BE2C (cell line): ENCODE results near the gene PWWP2A.

Source experiments
- DNase-seq: peaks from one replicate; pipeline ENCODE4 v3.0.0-alpha.2; 2020
- H3K27me3 ChIP-seq: fragments of 250-450 bp; sonication (Bioruptor Pico); 2 replicates; pipeline ENCODE4 v1.5.1; 2020; ENCODE audit warnings: mild to moderate bottlenecking
- H3K36me3 ChIP-seq: fragments of 250-450 bp; sonication (Bioruptor Pico); 2 replicates; pipeline ENCODE4 v1.5.1; 2020; ENCODE audit warnings: mild to moderate bottlenecking
- H3K4me1 ChIP-seq: fragments of 250-450 bp; sonication (Bioruptor Pico); 2 replicates; pipeline ENCODE4 v1.5.1; 2020
- H3K4me3 ChIP-seq: 2 replicates; pipeline ENCODE4 v1.5.1; 2011; ENCODE audit warnings: low read depth, low read length
- H3K9me3 ChIP-seq: fragments of 250-450 bp; sonication (Bioruptor Pico); 2 replicates; pipeline ENCODE4 v1.5.1; 2020
- CTCF ChIP-seq: IDR thresholded peaks from 2 replicates; pipeline ENCODE4 v1.5.1; 2012; ENCODE audit warnings: mild to moderate bottlenecking, low read depth, low read length

PWWP2A gene

GRCh38 chr5:160133071-160133917, 14.0 kb upstream of the PWWP2A start:
- no peak for DNase-seq
- TF ChIP-seq CTCF = no peak
- no peaks in the 10 kb centered on the region for H3K4me1 ChIP-seq
- H3K9me3 ChIP-seq = no peaks in the 10 kb centered on the region
- H3K36me3 ChIP-seq = no peaks in the 10 kb centered on the region
- H3K4me3 ChIP-seq = no peak overlapping the region
- no peaks in the 10 kb centered on the region for H3K27me3 ChIP-seq

GRCh38 chr5:160129841-160130240, 10.6 kb upstream of the PWWP2A start:
- H3K4me3 ChIP-seq = no peak overlapping the region
- no peaks in the 10 kb centered on the region for H3K4me1 ChIP-seq
- no peak for DNase-seq
- H3K9me3 ChIP-seq = no peaks in the 10 kb centered on the region
- TF ChIP-seq CTCF = no peak
- H3K36me3 ChIP-seq = no peaks in the 10 kb centered on the region
- H3K27me3 ChIP-seq = no peaks in the 10 kb centered on the region

GRCh38 chr5:160128632-160129031, 9.4 kb upstream of the PWWP2A start:
- Histone ChIP-seq H3K36me3 (no peaks in the 10 kb centered on the region), H3K27me3 (no peaks in the 10 kb centered on the region), H3K4me1 (no peaks in the 10 kb centered on the region), H3K4me3 (no peak overlapping the region), H3K9me3 (no peaks in the 10 kb centered on the region)
- DNase-seq = no peak
- TF ChIP-seq CTCF = no peak

- DNase-seq = no peak
- Histone ChIP-seq H3K4me1 (no peaks in the 10 kb centered on the region), H3K36me3 (peaks cover 24% of the 10 kb centered on the region), H3K9me3 (no peaks in the 10 kb centered on the region), H3K27me3 (no peaks in the 10 kb centered on the region), H3K4me3 (peak overlapping the region; percentile 45)
- peak; percentile 5; the same call in 1 of the 2 replicates for TF ChIP-seq CTCF
Measured at GRCh38 chr5:160119905-160120266, 636 bp upstream of the PWWP2A start.

GRCh38 chr5:160118349-160119141, 705 bp downstream of the PWWP2A start:
- Histone ChIP-seq H3K4me1 (no peaks in the 10 kb centered on the region), H3K36me3 (peaks cover 34% of the 10 kb centered on the region), H3K4me3 (peak overlapping the region; percentile 95), H3K27me3 (no peaks in the 10 kb centered on the region), H3K9me3 (no peaks in the 10 kb centered on the region)
- peak; percentile 51 for DNase-seq
- no peak for TF ChIP-seq CTCF

GRCh38 chr5:160116991-160117390, 2.3 kb downstream of the PWWP2A start:
- Histone ChIP-seq H3K4me3 (no peak overlapping the region), H3K4me1 (no peaks in the 10 kb centered on the region), H3K27me3 (no peaks in the 10 kb centered on the region), H3K9me3 (no peaks in the 10 kb centered on the region), H3K36me3 (peaks cover 49% of the 10 kb centered on the region)
- DNase-seq = no peak
- TF ChIP-seq CTCF = no peak
